DMS53 treated with DMSO at 0.1 percent for 48 hours (cell line): ENCODE results near the gene TBATA.
A peak's percentile ranks its signal among the peaks of the same experiment; 100 is the strongest.

Experiments
- DNase-seq: peaks from one replicate; lab custom pipeline; 2025; ENCODE audit not compliant: unreplicated experiment; lab: John Stamatoyannopoulos, UW

Gene TBATA

GRCh38 chr10:70763567-70763966 is 21.6 kb downstream of the TBATA start:
- DNase-seq = no peak

GRCh38 chr10:70762441-70763175 is 22.6 kb downstream of the TBATA start:
- no peak for DNase-seq

- no peak for DNase-seq
Observed at GRCh38 chr10:70761727-70762350, 23.3 kb downstream of the TBATA start.

- no peak for DNase-seq
Observed at GRCh38 chr10:70761031-70761601, 24.1 kb downstream of the TBATA start.

- no peak for DNase-seq
Observed at GRCh38 chr10:70760271-70760787, 24.8 kb downstream of the TBATA start.

DNA sequence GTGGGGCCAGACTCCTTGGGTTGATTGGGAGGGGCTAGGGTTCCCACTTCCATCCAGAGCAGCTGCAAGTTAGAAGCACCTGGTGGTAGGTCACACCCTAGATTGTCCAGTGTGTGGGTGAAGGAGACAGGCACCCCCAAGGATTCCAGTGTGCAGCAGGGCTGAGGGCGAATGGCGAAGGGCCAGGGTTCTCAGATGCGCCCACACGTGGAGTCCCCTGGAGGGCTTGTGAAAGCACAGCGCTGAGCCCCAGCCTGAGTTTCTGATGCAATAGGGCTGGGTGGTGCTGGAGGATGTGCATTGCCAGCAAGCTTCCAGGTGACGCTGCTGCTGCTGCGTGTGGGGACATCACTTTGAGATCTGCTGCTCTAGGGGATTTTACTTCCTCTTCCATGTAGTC is 25.4 kb downstream of the TBATA start:
- no peak for DNase-seq

DNA sequence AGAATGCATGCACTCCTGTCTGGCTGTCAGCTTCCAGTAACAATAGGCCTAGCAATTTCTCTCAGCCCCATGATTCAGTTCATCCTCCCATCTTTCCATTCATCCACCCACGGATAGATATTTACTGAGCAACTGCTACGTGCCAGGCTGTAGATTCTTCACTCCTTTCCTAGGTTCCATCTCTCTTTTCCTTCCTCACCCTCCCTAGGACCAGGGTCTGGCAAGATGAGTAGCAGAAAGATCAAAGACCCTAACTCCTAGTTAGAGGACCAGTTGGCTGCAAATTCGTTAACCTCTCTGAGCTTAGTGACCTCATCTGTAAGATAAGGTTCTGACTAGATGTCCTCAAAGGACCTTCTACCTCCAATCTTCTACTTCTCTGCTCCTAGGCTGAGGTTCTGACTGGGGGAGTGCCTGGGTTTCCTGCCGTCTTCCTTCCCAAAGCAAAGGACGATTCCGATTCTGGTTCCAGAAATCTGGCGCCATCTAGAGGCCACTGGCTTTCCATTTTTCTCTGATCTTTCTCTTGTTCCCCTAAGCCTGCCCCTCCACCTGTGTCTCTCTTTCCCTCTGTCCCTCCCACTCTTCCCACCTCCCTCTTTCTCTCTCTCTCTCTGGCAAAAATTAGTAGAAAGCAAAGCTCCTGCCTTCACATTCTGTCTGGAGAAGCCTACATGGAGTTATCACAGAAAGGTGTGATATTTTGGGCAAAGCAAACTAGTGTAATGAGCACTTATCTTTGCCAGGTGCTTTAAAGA is 26.2 kb downstream of the TBATA start:
- DNase-seq = peak; percentile 75

GRCh38 chr10:70757856-70758255 is 27.3 kb downstream of the TBATA start:
- DNase-seq = no peak

DNA sequence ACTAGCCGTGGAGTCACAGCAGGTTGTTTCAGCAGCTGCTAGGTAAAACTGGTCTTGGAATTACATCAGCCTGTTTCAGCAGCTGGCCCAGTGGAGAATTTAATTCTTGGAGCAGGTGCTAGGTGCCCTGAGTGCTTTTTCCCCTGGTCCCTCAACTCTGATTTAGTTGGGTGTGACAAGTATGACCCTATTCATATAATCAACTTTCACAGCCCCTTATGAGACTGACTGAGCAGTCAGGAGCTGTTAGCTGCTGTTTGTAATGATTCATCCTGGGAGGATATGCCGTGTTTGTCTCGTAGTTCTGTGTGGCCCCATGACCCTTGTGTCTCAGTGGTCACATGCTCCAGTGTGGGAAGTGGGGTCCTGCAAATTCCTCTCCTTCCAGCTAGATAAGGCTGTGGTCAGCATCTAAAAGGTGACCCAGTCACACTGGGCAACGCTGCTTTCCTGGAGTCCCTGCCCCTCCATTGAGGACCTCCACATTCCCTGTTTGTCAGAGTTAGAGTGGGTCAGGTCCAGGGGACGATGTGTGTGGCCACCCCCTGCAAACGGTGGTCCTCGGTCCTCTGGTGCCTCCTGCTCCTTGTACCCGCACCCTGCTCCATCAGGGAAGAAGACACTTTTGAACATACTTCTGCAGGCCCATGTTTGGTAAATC is 28.3 kb downstream of the TBATA start:
- no peak for DNase-seq

GRCh38 chr10:70753841-70754621 is 31.1 kb downstream of the TBATA start:
- no peak for DNase-seq

- no peak for DNase-seq
Observed at GRCh38 chr10:70753026-70753663, 32.0 kb downstream of the TBATA start.

- no peak for DNase-seq
Observed at GRCh38 chr10:70752571-70752970, 32.6 kb downstream of the TBATA start.

DNA sequence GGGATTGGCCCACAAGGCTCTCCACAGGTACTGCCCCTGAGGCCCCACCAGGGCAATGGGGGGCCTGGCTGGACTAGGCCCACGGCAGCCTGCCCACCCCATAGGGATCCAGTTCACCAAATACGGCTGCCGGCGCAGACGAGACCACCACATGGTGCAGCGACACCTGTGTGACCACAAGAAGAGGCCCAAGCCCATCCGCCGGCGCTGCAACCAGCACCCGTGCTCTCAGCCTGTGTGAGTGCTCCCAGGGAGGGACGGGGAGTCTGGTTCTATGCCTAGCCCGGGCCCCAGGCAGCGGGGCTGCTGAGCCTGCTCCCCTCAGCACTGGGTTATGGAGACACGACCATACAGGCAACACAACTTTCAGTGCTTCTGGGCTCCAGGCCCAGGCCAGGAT is 33.2 kb downstream of the TBATA start:
- DNase-seq = no peak

DNA sequence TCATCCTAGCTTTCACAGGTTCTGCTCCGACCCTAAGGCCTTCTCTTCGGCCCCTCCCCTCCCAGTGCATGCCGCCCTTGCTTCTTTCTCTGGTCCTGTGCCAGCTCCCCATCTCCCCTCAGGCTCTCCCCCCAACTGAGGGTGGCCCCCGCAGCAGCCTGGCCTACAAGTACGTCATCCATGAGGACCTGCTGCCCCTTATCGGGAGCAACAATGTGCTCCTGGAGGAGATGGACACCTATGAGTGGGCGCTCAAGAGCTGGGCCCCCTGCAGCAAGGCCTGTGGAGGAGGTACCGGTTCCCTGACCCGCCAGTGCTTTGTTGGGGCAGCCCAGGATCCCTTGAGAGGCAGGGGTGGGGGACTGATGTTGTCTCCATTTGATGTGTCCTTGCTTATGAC is 33.8 kb downstream of the TBATA start:
- no peak for DNase-seq

DNA sequence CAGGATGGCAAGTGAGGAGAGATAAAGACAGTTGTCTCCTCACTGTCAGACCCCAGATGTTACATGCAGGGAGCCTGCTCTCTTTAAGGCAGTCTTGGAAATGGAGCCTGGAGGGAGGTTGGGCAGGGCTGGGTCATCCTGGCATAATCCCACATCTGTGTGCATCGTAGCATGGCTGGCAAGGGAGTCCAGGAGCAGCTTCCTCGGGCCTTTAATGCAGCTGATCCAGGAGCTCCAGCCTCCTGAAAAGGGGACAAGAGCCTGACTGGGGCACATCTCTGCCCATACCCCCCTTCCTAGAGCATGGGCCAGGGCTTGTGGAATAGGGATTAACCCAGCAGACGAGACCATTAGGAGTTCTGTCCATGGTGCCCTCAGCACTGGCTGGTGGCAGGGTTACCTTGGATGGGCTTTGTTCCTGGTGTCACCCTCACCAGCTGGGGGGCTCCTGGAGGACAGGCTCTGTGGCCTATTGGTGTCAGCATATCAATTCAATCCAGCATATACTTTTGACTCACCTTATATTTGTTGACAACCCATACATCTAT is 34.9 kb downstream of the TBATA start:
- DNase-seq = no peak

DNA sequence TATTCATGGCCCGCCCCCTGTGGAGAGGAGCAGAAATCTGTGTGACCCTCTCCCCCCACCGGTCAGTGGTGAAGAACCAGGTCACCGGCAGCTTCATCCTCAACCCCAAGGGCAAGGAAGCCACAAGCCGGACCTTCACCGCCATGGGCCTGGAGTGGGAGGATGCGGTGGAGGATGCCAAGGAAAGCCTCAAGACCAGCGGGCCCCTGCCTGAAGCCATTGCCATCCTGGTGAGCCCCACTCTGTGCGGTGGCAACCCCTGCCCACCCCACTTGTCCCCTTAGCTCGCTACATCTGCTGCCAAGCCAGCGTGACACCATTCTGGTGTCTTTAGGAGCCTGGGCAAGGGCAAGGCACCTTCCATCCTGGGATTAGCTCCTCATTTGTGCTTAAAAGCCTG is 35.4 kb downstream of the TBATA start:
- no peak for DNase-seq

GRCh38 chr10:70748801-70749573 is 36.2 kb downstream of the TBATA start:
- no peak for DNase-seq

DNA sequence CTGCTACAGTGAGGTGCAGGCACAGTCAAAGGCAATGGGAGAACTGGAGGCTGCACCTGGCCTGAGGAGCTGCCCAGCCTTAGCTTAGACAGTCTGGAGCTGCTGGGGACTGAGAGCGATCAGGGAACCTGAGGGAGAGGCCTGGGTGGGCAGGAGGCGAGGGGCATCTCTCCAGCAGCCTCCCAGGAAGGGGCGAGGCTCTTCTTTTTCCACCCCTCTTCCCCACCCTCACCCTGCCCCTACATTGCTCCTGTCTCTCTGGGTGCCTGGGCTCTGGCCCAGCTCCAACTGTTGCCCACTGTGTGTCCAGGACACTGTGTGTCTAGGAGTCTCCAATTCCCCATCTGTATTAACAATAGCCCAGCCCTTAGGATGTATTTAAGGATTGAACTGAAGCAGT is 36.9 kb downstream of the TBATA start:
- no peak for DNase-seq
